NCI-H128 (cell line): ENCODE results near the gene CDKL2.
"Not testable (repeated sequence)": the region's sequence is repeated elsewhere in the genome, so short reads cannot be mapped to it uniquely, and the experiment has no call there.

Experiments used
- DNase-seq: peaks from one replicate; lab custom pipeline; 2025; ENCODE audit not compliant: unreplicated experiment; lab: John Stamatoyannopoulos, UW

Gene CDKL2

GRCh38 chr4:75555294-75556164 is 74.8 kb downstream of the CDKL2 start, which contains the start of gene ODAPH:
Gene ODAPH (plus strand): TSS chr4:75556066. CDS start chr4:75556083, 17 bp downstream.
- DNase-seq, result no peak

DNA sequence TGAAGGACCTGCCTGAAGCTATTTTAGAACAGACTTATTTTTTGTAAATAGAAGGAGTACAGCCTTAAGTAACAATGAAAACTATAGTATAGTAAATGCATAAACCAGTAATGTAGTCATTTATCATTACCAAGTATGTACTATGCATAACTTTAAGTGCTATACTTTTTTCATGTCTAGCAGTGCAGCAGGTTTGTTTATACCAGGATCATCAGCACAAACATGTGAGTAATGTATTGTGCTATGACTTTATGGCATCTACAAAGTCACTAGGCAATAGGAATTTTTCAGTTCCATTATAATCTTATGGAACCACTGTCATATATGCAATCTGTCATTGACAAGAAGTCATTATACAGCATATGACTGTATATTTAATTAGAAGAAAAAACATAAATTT is 77.9 kb downstream of the CDKL2 start:
- DNase-seq, result no peak

- no peak for DNase-seq
These were observed 81.3 kb downstream of the CDKL2 start for GRCh38 chr4:75549019-75549418.

DNA sequence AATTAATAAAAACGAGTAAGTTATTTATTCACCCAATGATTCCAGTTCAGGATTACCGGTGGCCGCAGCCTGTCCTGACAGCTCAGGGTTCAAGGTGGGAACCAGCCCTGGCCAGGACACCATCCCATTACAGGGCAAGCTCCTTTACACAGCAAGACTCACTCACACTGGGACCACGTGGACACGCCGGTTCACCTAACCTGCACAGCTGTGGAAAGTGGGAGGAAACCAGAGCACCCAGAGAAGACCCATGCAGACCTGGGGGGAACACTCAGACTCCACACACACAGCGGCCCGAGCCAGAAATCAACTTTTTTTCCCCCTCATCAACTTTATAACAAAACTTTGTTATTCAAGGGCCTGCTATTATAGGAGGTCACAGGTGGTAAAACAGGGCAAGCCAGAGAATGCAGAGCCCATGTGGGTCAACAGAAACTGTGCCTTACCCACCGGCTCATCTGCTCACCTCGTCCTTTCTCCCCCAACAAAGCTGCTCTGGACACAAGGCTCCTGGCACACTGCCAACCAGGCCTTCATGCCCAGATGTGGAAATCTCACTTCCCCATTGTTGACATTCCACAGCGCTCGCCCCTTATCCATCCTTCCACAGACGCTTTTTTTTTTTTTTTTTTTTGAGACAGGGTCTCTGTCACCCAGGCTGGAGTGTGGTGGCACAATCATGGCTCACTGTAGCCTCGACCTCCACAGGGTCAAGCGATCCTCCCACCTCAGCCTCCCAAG is 82.5 kb downstream of the CDKL2 start:
- no peak for DNase-seq

DNA sequence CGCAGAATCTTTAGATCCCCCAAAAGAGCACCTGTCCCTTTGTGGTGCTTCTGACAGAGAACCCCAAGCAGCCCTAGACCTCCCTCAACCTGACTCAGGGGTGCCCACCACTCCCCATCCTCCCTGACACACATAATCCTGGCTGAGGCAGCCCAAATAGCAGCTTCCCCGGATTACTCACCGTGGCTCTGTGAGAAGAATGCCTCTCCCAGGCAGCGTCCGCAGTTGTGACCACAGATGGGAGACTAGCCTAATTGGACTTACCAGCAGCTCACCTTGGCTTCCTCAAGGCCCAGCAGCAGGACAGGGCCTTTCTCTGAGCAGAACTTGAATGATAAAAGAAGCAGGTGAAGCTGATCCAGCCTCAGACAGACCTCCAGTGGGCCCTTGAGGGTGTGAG is 84.8 kb downstream of the CDKL2 start:
- DNase-seq, result no peak

- DNase-seq, result no peak
These were observed 85.5 kb downstream of the CDKL2 start for GRCh38 chr4:75544870-75545269.

- not testable (repeated sequence) for DNase-seq
These were observed 86.1 kb downstream of the CDKL2 start for GRCh38 chr4:75544220-75544619.

- DNase-seq, result no peak
These were observed 87.5 kb downstream of the CDKL2 start for GRCh38 chr4:75542824-75543223.

- DNase-seq, result not testable (repeated sequence)
These were observed 93.0 kb downstream of the CDKL2 start for GRCh38 chr4:75537308-75537707.

DNA sequence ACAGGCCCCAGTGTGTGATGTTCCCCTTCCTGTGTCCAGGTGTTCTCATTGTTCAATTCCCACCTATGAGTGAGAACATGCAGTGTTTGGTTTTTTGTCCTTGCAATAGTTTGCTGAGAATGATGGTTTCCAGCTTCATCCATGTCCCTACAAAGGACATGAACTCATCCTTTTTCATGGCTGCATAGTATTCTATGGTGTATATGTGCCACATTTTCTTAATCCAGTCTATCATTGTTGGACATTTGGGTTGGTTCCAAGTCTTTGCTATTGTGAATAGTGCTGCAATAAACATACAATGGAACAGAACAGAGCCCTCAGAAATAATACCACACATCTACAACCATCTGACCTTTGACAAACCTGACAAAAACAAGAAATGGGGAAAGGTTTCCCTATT is 96.4 kb downstream of the CDKL2 start:
- DNase-seq, result not testable (repeated sequence)

DNA sequence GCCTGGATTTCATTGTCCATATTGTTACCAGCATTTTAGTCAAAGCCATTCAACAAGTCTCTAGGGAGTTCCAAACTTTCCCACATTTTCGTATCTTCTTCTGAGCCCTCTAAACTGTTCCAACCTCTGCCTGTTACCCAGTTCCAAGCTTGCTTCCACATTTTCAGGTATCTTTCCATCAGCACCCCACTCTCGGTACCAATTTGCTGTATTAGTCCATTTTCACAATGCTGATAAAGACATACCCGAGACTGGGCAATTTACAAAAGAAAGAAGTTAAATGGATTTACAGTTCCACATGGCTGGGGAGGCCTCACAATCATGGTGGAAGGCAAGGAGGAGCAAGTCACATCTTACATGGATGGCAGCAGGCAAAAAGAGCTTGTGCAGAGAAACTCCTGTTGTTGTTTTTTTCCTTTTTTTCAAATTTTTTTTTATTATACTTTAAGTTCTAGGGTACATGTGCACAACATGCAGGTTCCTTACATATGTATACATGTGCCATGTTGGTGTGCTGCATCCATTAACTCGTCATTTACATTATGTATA is 96.9 kb downstream of the CDKL2 start:
- DNase-seq, result not testable (repeated sequence)

DNA sequence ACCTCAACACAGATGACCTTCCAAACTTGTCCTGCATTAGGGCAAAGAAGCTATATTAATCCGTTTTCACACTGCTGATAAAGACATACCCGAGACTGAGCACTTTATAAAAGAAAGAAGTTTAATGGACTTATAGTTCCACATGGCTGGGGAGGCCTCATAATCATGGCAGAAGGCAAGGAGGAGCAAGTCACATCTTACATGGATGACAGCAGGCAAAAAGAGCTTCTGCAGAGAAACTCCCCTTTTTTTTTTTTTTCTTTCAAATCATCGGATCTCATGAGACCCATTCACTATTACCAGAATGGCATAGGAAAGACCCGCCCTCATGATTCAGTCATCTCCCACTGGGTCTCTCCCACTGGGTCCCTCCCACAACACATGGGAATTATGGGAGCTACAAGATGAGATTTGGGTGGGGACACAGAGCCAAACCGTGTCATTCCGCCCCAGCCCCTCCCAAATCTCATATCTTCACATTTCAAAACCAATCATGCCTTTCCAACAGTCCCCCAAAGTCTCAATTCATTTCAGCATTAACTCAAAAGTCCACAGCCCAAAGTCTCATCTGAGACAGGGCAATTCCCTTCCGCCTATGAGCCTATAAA is 98.7 kb downstream of the CDKL2 start:
- not testable (repeated sequence) for DNase-seq

- no peak for DNase-seq
These were observed 99.6 kb downstream of the CDKL2 start for GRCh38 chr4:75530556-75531322.
